NCI-H2171 (cell line): ENCODE results near the gene MPPED2.

Experiments used
- DNase-seq: peaks from one replicate; lab custom pipeline; 2025; lab: John Stamatoyannopoulos, UW

MPPED2 gene

GRCh38 chr11:30420233-30420787, 165.8 kb downstream of the MPPED2 start:
- DNase-seq: no peak

GRCh38 chr11:30414806-30415205, 171.3 kb downstream of the MPPED2 start:
- DNase-seq: no peak

GRCh38 chr11:30414244-30414643, 171.9 kb downstream of the MPPED2 start:
- DNase-seq: no peak

GRCh38 chr11:30412509-30412908, 173.6 kb downstream of the MPPED2 start:
- no peak for DNase-seq

GRCh38 chr11:30411383-30411782, 174.8 kb downstream of the MPPED2 start:
- no peak for DNase-seq

- DNase-seq: no peak
Measured at GRCh38 chr11:30406978-30407762, 179.0 kb downstream of the MPPED2 start.

GRCh38 chr11:30405385-30405784, 180.8 kb downstream of the MPPED2 start:
- no peak for DNase-seq

GRCh38 chr11:30404136-30404535, 182.0 kb downstream of the MPPED2 start:
- no peak for DNase-seq

GRCh38 chr11:30395751-30396150, 190.4 kb downstream of the MPPED2 start:
- no peak for DNase-seq

GRCh38 chr11:30393012-30393411, 193.1 kb downstream of the MPPED2 start:
- DNase-seq: no peak

- no peak for DNase-seq
Measured at GRCh38 chr11:30392221-30392784, 193.8 kb downstream of the MPPED2 start.

- no peak for DNase-seq
Measured at GRCh38 chr11:30388957-30389356, 197.2 kb downstream of the MPPED2 start.

GRCh38 chr11:30387891-30388861, 198.0 kb downstream of the MPPED2 start:
- peak; percentile 68 for DNase-seq

- no peak for DNase-seq
Measured at GRCh38 chr11:30381879-30382278, 204.3 kb downstream of the MPPED2 start.

- DNase-seq: no peak
Measured at GRCh38 chr11:30380846-30381245, 205.3 kb downstream of the MPPED2 start.

GRCh38 chr11:30377347-30377746, 208.8 kb downstream of the MPPED2 start:
- DNase-seq: no peak

GRCh38 chr11:30370164-30370563, 216.0 kb downstream of the MPPED2 start:
- no peak for DNase-seq

- no peak for DNase-seq
Measured at GRCh38 chr11:30368394-30368793, 217.8 kb downstream of the MPPED2 start.

GRCh38 chr11:30365793-30366517, 220.2 kb downstream of the MPPED2 start:
- no peak for DNase-seq

- DNase-seq: no peak
Measured at GRCh38 chr11:30364837-30365482, 221.2 kb downstream of the MPPED2 start.
